Measurements from ENCODE around the gene NAT8L. TPM values are rescaled to one million over a fixed set of nuclear protein-coding genes. Genes with fewer than 3 reads are reported as not detected.

The NAT8L gene, protein sequence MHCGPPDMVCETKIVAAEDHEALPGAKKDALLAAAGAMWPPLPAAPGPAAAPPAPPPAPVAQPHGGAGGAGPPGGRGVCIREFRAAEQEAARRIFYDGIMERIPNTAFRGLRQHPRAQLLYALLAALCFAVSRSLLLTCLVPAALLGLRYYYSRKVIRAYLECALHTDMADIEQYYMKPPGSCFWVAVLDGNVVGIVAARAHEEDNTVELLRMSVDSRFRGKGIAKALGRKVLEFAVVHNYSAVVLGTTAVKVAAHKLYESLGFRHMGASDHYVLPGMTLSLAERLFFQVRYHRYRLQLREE
- 9.3 to 16.2 TPM (median 14.7 TPM) in 5 replicates for total RNA-seq (2022; extraction: Qiagen RNA extraction; ENCODE audit: low read depth)

DNA sequence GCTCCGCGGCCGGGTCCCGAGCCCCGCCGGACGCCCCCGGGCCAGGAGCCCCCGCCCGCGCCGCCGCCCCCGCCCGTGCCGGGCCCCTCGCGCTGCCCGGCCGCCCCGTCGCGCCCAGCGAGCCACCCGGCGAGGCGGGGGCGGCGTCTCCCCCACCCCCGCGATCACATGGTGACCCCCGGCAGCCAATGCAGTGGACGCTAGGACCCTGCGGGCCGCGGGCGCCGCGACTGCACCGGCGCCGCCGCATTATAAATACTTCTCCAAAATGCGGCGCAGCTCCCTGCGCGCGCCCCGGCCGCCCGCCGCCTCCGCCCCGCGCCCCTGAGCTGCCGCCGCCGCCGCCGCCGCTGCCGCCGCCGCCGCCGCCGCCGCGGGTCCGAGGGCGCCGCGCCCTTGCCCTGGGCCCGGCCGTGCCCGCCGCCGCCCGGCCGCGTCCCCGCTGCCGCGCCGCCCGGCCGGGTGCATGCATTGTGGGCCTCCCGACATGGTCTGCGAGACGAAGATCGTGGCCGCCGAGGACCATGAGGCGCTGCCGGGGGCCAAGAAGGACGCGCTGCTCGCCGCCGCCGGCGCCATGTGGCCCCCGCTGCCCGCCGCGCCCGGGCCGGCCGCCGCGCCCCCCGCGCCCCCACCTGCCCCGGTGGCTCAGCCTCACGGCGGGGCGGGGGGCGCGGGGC lies at the start of gene NAT8L:
Gene NAT8L, plus strand, starts transcription at position 282 of the 680 bp plus-strand sequence. Its CDS starts 185 bp downstream, at position 467.

Other genes with a start within 250 kb of the NAT8L start
- 25.0 to 31.4 TPM (median 29.4 TPM) in 5 replicates for gene LETM1, start 203.2 kb upstream of the NAT8L start, total RNA-seq (2022; extraction: Qiagen RNA extraction; ENCODE audit: low read depth)
- 38.2 to 46.8 TPM (median 42.6 TPM) in 5 replicates for gene NSD2, start 187.9 kb upstream of the NAT8L start, total RNA-seq (2022; extraction: Qiagen RNA extraction; ENCODE audit: low read depth)
- gene NELFA, start 50.4 kb upstream of the NAT8L start, total RNA-seq (2022; extraction: Qiagen RNA extraction; ENCODE audit: low read depth) = 17.5 to 26.6 TPM (median 23.9 TPM) in 5 replicates
- 2.7 to 8.8 TPM (median 7.6 TPM) in 5 replicates for gene HAUS3, start 182.8 kb downstream of the NAT8L start, total RNA-seq (2022; extraction: Qiagen RNA extraction; ENCODE audit: low read depth)
- 0.37 to 1.1 TPM (median 0.83 TPM) in 5 replicates for gene POLN, start 182.8 kb downstream of the NAT8L start, total RNA-seq (2022; extraction: Qiagen RNA extraction; ENCODE audit: low read depth)
- gene MXD4, start 202.8 kb downstream of the NAT8L start, total RNA-seq (2022; extraction: Qiagen RNA extraction; ENCODE audit: low read depth) = 10.3 to 20.6 TPM (median 16.7 TPM) in 5 replicates

Measured in A549 treated with RU486 at 1 μM for 4 hours (cell line).